Stimulated activated CD4-positive, alpha-beta T cell treated with anti-CD3 and anti-CD28 coated beads, Interleukin-15, amount 100 ng/mL, for 24 hours (primary cell): ENCODE data around the gene ADAP1.

Experiments used
- DNase-seq: peaks from one replicate; pipeline ENCODE4 v3.0.0-alpha.2; 2020

ADAP1 gene

DNA sequence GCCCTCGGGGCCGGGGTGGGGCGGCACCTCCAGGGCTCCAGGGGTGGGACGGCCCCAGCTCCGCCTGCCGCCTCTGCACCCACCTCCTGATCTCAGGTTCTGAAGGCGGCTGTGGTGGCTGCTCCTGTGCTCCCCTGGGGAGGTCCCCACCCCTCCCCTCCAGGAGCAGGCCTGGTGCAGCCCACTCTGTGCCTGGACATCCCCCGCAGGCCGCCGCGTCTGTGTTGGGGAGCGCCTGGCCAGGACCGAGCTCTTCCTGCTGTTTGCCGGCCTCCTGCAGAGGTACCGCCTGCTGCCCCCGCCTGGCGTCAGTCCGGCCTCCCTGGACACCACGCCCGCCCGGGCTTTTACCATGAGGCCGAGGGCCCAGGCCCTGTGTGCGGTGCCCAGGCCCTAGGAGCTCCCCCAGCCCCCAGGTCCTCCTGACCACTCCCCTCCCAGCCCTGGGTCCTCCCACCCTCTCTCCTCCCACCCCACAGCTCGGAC lies 34.0 kb upstream of the ADAP1 start:
- DNase-seq, result no peak

GRCh38 chr7:987909-988308 lies 33.4 kb upstream of the ADAP1 start:
- no peak for DNase-seq

DNA sequence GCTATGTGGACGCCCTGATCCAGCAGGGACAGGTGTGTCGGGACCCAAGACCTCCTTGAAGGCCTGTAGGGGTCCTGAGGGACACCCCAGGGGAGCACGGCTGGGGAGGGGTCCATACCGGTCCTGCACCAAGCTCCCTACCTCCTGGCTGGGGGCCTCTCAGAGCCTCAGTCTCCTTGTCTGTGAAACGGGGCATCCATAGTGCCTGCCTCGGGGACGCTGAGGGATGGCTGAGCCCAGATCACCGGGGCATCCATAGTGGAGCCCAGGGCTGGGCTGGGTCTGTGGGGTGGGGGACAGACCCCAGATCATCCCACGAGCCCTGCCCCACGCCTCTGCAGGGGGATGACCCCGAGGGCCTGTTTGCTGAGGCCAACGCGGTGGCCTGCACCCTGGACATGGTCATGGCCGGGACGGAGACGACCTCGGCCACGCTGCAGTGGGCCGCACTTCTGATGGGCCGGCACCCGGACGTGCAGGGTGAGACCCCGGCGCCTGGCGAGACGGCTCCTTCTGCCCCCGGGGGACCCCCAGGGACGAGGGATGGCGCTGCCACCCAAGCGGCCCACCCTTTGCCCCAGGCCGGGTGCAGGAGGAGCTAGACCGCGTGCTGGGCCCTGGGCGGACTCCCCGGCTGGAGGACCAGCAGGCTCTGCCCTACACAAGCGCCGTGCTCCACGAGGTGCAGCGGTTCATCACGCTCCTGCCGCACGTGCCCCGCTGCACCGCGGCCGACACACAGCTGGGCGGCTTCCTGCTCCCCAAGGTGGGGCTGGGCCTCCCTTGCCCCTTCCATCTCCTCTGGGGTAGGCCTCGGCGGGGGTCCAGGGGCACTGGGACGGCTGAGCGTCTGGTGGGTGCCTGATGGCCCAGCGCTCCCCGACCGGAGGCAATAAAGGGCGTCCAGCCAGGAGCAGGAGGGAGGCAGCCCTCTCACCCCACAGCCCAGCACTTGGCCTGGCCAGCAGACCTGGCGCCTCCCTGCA lies 32.6 kb upstream of the ADAP1 start:
- no peak for DNase-seq

GRCh38 chr7:985915-986741 lies 31.6 kb upstream of the ADAP1 start:
- no peak for DNase-seq

DNA sequence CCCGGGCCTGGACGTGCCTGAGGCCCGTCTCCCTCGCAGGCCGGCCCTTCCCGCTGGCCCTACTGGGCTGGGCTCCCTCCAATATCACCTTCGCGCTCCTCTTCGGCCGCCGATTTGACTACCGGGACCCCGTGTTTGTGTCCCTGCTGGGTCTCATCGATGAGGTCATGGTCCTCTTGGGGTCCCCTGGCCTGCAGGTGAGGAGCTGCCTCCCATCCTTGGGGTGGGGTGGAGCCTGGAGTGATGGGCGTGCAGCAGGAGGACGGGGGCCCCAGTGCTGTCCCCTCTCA lies 30.6 kb upstream of the ADAP1 start:
- no peak for DNase-seq

GRCh38 chr7:984361-985126 lies 30.1 kb upstream of the ADAP1 start:
- no peak for DNase-seq

DNA sequence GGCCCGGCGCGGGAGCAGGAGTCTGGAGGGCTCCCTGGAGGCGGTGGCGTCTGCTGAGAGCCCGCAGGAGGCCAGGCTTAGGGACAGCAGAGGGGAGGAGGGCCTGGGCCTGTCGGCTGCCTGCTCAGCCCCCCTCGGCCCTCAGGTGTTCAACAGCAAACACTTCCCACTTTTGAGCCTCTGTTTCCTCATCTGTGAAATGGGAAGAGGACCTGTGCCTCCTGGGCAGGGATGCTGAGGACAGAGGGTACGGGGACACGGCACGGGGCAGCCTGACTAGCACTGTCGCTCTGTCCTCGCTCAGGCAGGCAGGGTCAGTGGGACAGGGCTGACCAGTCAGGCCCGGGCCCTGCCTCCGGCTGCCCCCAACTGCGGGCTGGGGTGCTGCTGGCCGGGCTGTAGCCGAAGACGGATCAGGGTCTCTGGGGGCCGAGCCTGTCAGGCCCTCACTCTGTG lies 29.2 kb upstream of the ADAP1 start:
- no peak for DNase-seq

DNA sequence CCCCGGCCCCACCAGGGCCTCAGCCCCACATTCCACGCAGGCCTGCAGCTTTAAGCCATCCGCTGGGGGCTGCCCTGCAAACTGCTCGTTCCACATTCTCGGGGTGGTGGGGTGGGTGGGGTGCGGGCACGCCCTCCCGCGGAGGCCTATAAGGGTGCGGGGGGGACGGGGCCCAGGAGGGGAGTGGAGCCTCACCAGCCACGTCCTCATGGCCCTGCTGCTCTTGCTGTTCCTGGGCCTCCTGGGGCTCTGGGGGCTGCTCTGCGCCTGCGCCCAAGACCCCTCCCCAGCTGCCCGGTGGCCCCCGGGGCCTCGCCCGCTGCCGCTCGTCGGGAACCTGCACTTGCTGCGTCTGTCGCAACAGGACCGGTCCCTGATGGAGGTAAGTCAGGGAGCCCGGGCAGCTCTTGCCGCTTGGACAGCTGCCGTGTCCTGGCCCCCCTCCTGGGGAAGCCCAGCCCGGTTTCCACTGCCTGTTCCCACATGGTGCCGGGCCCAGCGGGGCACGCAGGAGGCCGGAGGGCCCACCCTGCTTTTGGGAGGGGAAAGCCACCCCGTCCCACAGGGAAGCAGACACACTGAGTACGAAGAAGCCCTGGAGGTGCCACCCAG lies 28.6 kb upstream of the ADAP1 start, which contains the start of gene CYP2W1:
Gene CYP2W1 (plus strand): TSS at position 178 of the 612 bp plus-strand sequence. CDS start 31 bp downstream, at position 209.
- no peak for DNase-seq

GRCh38 chr7:982511-983003 lies 28.1 kb upstream of the ADAP1 start:
- no peak for DNase-seq

DNA sequence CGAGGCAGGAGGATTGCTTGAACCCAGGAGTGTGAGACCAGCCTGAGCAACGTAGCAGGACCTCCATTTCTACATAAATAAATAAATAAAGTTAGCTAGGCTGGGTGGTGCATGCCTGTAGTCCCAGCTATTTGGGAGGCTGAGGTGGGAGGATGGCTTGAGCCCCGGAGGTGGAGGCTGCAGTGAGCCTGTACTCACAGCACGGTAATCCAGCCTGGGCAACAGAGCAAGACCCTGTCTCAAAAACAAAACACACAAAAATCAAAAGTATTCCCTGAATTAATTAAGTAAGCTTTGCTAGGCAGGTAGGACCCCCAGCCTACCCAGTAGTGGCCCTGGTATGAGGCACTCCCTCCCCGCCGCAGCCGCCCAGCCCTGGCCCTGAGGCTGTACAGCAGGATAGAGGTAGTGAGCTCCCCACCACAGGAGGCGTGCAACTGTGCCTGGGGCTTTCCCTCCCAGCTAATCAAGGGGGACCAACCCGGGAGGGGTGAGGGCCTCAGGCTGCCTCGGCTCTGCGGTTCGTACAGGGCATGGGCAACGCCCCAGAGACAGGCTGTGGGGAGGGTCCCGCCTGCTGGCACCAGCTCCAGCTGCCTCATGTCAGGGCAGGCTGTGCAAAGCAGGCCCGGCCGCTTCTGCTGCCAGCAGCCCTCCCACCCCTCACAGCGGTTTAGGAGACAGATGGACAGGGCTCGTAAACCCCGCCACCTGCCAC lies 27.5 kb upstream of the ADAP1 start:
- DNase-seq, result no peak

GRCh38 chr7:979886-980571 lies 25.5 kb upstream of the ADAP1 start:
- no peak for DNase-seq

DNA sequence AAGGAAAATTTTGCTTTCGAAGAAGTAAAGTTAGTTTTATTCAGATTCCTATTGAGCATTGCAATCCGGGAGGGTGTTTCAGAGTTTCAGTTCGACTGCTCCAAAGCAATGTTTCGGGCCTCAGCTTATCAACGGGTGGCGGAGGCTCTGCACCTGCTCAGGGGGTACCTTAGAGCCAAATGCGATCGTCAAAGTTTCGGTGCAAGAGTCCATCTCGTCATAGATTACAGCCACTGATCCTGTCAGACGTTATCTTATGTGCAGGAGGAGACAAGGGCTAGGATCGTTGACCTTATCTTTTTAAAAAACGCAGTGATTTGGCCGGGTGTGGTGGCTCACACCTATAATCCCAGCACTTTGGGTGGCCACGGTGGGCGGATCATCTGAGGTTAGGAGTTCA lies 24.7 kb upstream of the ADAP1 start:
- DNase-seq, result no peak

DNA sequence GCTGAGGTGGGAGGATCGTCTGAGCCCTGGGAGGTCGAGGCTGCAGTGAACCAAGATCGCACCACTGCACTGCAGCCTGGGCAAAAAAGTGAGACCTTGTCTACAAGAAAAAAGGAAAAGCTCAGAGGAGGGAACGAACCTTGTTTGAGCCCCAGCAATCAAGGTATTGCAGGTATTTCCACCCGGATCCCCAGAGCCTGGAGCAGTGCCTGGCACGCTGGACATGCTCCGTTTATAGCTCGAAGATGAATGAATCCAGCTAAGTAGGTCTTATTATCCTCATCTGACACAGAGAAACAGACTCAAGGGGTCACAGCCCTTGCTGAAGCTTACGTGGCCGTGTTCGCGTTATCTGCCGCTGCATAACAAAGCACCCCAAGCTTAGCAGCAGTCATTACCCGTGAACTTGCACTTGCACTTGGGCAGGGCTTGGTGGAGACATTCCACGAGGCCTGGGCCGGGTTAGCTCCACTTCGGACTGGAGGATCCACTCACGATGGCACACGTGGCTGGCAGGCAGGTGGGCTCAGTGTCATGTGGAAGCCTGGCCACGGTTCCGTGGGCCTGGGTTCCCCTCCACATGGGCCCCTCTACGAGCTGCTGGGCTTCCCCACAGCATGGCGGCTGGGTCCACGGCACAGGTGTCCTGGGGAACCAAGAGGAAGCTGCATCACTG lies 24.1 kb upstream of the ADAP1 start:
- DNase-seq, result no peak

GRCh38 chr7:978049-978346 lies 23.5 kb upstream of the ADAP1 start:
- DNase-seq, result no peak

DNA sequence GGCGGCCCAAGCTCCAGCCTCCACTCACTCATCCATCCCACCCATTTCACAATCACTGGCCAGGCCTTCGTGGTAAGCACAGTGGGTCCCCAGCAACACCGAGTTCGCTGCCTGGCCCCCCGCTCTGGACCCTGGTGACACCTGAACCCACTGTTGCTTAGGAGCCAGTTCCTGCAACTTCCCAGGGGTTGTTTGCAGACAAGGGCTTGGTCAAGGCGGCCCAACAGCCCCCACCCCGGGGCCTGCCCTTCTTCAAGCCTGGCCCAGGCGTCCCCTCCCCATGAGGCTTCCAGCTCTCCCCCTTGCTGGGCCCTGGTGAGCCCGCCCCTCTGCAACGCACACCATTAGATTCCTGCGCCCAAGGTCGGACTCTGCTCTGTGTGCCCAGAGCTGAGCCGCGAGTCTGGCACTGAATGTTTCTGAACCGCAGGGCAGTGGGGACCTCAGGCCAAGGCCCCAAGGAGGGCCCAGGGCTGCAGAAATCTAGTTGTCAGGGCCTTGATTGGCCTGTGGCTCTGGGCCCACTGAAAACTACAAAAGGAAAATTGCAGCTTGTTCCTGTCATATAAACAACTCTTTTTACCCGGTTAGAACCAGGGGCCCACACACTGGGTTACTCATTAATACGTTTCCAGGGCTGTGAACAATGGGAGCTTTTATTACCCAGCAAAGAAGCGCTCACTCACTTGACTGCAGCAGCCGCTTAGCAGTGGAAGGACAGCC lies 23.0 kb upstream of the ADAP1 start:
- DNase-seq, result no peak

GRCh38 chr7:976901-977325 lies 22.4 kb upstream of the ADAP1 start:
- no peak for DNase-seq

- DNase-seq, result no peak
Measured at GRCh38 chr7:975702-976473, 21.4 kb upstream of the ADAP1 start.

DNA sequence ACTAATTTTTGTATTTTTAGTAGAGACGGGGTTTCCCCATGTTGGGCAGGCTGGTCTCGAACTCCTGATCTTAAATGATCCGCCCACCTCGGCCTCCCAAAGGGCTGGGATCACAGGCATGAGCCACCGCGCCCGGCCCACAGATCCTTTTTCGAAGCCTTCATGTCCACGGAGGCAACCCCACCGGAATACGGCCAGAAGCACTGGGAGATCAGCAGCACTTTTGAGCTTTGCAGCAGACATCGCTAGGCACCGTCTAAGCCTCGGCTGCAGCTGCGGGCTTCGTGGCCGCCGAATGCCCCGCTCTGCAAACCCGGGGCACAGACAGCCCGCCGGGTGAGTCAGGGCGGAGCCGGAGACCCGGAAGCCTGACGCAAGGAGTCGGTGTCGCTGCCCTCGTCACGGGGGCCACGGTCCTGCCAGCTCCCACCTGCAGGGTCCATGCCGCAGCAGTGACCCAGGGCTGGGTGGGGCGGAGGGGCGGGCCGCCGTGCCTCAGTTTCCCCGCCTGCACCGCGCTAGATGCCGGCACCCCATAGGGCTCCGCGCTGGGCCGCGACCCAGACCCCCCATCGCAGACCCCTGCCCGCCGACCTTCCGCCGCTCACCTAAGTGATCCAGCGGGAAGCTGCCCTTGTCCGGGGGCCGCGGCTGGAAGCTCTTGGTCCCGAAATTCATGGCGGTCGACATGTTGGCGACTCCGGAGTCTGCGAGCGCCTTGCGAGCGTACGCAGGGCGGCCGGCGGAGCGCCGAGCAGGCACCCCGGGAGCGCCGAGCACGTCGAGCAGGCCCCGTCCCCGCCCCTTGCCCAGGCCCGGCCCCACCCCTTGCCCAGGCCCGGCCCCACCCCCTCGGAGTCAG lies 20.6 kb upstream of the ADAP1 start, which contains the start of gene COX19:
Gene COX19 (minus strand): TSS at position 730 of the 862 bp plus-strand sequence. CDS start 40 bp downstream, at position 690.
- peak; percentile 93 for DNase-seq
